WERI-Rb-1 (cell line): Measurements from ENCODE around the gene OR7D4.

Experiments used
- DNase-seq: peaks from one replicate; pipeline ENCODE4 v3.0.0-alpha.2; 2020
- H3K27ac ChIP-seq: fragments of 250-450 bp; sonication (Bioruptor Pico); 2 replicates; pipeline ENCODE4 v1.5.1; 2020; ENCODE audit warnings: mild to moderate bottlenecking, moderate library complexity
- H3K27me3 ChIP-seq: fragments of 250-450 bp; sonication (Bioruptor Pico); 2 replicates; pipeline ENCODE4 v1.5.1; 2021; ENCODE audit warnings: mild to moderate bottlenecking, low read depth, moderate library complexity; ENCODE audit not compliant: insufficient read depth, severe bottlenecking
- H3K36me3 ChIP-seq: fragments of 250-450 bp; sonication (Bioruptor Pico); 2 replicates; pipeline ENCODE4 v1.5.1; 2020; ENCODE audit warnings: mild to moderate bottlenecking, moderate library complexity
- H3K4me3 ChIP-seq: 2 replicates; pipeline ENCODE4 v1.5.1; 2011; ENCODE audit warnings: low read depth, mild to moderate bottlenecking, control low read depth, low read length
- H3K9me3 ChIP-seq: fragments of 250-450 bp; sonication (Bioruptor Pico); 2 replicates; pipeline ENCODE4 v1.5.1; 2021; ENCODE audit warnings: mild to moderate bottlenecking, moderate library complexity; ENCODE audit not compliant: severe bottlenecking
- TF ChIP-seq, protein P1 (sequence below): IDR thresholded peaks from 2 replicates; pipeline ENCODE4 v1.5.1; 2011; ENCODE audit warnings: low read depth, mild to moderate bottlenecking, control low read depth, inconsistent platforms, low read length

Gene OR7D4

DNA sequence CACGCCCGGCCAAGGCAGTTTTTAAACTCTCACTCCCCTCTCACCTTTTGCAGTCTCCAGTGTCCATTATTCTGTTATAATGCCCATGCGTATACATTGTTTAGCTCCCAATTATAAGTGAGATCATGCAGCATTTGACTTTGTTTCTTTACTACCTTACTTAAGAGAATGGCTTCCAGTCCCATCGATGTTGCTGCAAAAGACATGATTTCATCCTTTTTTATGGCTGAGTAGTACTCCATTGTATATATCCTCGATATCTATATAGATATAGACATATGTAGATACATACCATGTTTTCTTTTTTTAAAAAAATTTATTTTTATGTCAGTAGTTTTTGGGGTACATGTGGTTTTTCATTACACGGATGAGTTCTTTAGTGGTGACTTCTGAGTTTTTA, 32.2 kb downstream of the OR7D4 start:
- no peaks in the 10 kb centered on the region for H3K27me3 ChIP-seq
- peaks cover 7% of the 10 kb centered on the region for H3K9me3 ChIP-seq
- H3K27ac ChIP-seq = no peak overlapping the region
- no peak for DNase-seq
- TF ChIP-seq, protein P1, sequence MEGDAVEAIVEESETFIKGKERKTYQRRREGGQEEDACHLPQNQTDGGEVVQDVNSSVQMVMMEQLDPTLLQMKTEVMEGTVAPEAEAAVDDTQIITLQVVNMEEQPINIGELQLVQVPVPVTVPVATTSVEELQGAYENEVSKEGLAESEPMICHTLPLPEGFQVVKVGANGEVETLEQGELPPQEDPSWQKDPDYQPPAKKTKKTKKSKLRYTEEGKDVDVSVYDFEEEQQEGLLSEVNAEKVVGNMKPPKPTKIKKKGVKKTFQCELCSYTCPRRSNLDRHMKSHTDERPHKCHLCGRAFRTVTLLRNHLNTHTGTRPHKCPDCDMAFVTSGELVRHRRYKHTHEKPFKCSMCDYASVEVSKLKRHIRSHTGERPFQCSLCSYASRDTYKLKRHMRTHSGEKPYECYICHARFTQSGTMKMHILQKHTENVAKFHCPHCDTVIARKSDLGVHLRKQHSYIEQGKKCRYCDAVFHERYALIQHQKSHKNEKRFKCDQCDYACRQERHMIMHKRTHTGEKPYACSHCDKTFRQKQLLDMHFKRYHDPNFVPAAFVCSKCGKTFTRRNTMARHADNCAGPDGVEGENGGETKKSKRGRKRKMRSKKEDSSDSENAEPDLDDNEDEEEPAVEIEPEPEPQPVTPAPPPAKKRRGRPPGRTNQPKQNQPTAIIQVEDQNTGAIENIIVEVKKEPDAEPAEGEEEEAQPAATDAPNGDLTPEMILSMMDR = no peak
- no peaks in the 10 kb centered on the region for H3K36me3 ChIP-seq
- no peak overlapping the region for H3K4me3 ChIP-seq

DNA sequence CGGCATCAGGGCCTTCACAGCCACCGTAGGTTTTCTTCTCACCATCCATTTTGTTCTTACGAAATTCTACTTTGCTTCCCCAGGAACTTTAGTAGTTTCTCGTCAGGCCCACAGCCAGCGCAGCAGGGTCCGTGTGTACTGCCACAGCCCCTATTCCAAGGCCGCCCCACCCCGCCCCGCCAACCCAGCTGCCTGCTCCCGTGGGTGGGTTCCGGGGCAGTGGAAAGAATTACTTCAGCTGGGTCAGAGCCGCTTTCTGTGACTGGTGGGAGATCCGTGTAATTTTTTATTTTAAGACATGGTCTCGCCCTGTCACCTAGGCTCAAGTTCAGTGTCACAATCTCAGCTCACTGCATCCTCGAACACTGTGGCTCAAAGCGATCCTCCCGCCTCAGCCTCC, 36.4 kb downstream of the OR7D4 start:
- H3K36me3 ChIP-seq = no peaks in the 10 kb centered on the region
- TF ChIP-seq, protein P1 = no peak
- no peak for DNase-seq
- peaks cover 2% of the 10 kb centered on the region for H3K27me3 ChIP-seq
- H3K27ac ChIP-seq = no peak overlapping the region
- H3K4me3 ChIP-seq = no peak overlapping the region
- peaks cover 4% of the 10 kb centered on the region for H3K9me3 ChIP-seq

DNA sequence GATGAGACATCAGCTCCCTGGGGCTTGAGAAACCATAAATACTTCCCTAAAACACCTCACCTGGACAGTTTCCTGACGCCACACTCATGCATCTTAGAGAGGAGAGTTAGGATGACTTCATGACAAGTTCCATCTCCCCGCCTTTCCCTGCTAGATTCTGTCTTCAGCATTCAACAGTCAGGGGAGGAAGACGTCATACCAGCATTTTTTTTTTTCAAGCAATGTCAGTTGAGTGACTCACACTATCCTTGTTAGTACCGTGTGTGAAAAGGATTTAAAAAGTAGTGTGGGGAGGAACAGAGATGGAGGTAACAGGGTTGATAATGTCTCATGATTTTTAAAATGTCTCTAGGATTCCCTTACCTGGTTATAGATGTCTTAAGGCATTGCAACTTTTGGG, 40.5 kb downstream of the OR7D4 start, which contains the start of gene OR7D2:
OR7D2 (plus strand) TSS at position 79 of the 400 bp plus-strand sequence. CDS start 6,803 bp downstream, outside the sequence.
- Histone ChIP-seq H3K9me3 (no peaks in the 10 kb centered on the region), H3K36me3 (no peaks in the 10 kb centered on the region), H3K27me3 (peaks cover 2% of the 10 kb centered on the region), H3K27ac (no peak within 1 kb of the TSS), H3K4me3 (no peak within 1 kb of the TSS)
- TF ChIP-seq, protein P1 = no peak
- no peak for DNase-seq

DNA sequence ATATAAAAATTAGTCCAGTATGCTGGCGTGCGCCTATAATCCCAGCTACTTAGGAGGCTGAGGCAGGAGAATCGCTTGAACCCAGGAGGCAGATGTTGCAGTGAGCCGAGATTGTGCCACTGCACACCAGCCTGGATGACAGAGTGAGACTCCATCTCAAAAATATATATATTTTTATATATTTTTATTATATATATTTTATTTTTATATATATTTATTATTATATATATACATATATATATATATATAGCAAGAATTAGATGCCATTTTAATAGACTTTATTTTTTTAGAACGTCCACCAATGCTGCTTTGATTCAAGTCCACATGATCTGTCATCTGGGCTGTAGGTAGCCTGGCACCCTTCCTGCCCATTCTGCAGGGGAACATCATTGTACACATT, 44.1 kb downstream of the OR7D4 start:
- Histone ChIP-seq H3K4me3 (no peak overlapping the region), H3K9me3 (no peaks in the 10 kb centered on the region), H3K27me3 (peaks cover 2% of the 10 kb centered on the region), H3K27ac (no peak overlapping the region), H3K36me3 (no peaks in the 10 kb centered on the region)
- TF ChIP-seq, protein P1 = no peak
- no peak for DNase-seq

DNA sequence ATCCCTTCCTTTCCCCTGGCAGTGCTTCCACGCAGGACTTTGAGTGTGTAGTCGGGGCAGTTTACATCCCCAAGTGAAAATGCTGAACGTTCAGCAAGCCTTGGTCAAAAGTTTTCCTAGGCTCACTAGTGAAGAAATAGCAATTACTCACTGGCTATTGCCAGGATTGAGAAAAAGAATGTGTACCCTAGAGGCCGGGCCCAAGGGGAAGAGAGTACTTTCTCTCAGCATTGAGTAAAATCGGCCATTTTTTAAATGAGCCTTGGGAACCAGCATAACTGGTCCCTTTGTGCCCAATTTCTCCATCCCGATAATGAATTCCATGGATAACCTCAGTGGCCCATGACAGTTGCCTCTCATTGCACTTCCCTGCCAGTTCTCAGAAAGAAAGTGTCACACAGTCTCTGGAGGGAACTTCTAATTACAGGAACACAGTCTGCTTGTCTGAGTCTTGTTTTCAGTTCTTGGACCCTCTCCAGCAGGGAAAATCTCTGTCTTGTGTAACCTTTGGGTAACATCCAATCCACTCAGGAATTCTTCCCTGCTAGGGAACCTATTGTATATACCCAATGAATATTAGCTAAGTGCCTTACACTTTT, 47.9 kb downstream of the OR7D4 start:
- H3K4me3 ChIP-seq = no peak overlapping the region
- no peak for DNase-seq
- no peak overlapping the region for H3K27ac ChIP-seq
- no peaks in the 10 kb centered on the region for H3K9me3 ChIP-seq
- peaks cover under 1% of the 10 kb centered on the region; the same call in 1 of the 2 replicates for H3K36me3 ChIP-seq
- H3K27me3 ChIP-seq = no peaks in the 10 kb centered on the region
- TF ChIP-seq, protein P1 = no peak

DNA sequence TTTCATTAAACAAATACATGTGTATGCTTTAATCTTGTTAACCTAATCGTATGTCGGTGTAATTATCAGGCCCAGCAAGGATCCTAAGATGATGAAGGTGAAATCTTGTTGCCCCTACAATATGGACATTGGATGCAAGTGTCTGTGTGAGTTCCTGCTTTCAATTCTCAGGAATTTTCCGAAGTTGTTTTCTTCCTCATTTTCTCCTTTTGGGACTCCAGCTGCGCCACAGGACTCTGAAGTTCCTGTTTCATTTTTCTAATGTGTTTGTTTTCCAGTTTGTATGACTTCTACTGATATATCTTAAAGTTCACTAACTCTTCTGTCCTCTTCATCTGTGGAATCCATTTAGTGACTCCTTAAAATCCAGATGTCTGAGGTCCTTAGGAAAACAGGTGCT, 52.5 kb downstream of the OR7D4 start:
- Histone ChIP-seq H3K27ac (no peak overlapping the region), H3K36me3 (peaks cover 30% of the 10 kb centered on the region), H3K27me3 (no peaks in the 10 kb centered on the region), H3K4me3 (no peak overlapping the region), H3K9me3 (no peaks in the 10 kb centered on the region)
- DNase-seq = no peak
- TF ChIP-seq, protein P1 = no peak
